ENCODE results near the gene ZNF205. TPM values are rescaled to one million over a fixed set of nuclear protein-coding genes. Genes with fewer than 3 reads are reported as not detected.

Gene ZNF205
- polyA plus RNA-seq, 4 donors, result 12.7 to 17.7 (median 16.2) TPM

DNA sequence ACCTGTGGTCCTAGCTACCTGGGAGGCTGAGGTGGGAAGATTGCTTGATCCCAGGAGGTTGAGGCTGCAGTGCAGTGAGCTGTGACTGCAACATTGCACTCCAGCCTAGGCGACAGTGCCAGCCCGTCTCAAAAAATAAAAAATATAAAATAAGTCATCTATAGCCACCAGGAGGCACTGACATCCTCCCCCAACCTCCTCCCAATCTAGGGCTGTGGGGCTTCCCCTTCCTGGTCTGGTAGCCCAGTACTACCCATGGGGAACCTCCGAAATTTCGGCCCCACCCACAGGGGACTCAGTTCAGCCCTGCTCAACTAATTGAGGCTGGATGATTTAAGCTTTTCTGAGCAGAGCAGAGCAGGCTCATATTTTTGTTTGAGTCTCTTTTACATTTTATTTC, 16.5 kb upstream of the ZNF205 start:
- no peak for FAIRE-seq
- H3K9me3 ChIP-seq (ENCODE audit: control insufficient read depth in 2 of 2, insufficient read depth in 1 of 2, low read depth in 1 of 2, low read length in 1 of 2), result no peaks in the 10 kb centered on the region
- no peak overlapping the region for H3K27ac ChIP-seq (ENCODE audit: low read depth in 1 of 3, low read length in 2 of 3)
- no peak for DNase-seq
- H3K27me3 ChIP-seq (ENCODE audit: control insufficient read depth in 3 of 3, insufficient read depth in 3 of 3, low read length in 3 of 3), result peaks cover 0 to 36% (median 0%) of the 10 kb centered on the region in 3 donors
- no peak overlapping the region for H3K4me3 ChIP-seq (ENCODE audit: low read depth in 1 of 3, low read length in 3 of 3)
- peaks cover 0 to 10% (median 0%) of the 10 kb centered on the region in 3 donors for H3K4me1 ChIP-seq (ENCODE audit: control insufficient read depth in 3 of 3, insufficient read depth in 2 of 3, low read depth in 1 of 3, low read length in 2 of 3)
- peaks cover 0 to 4% (median 0%) of the 10 kb centered on the region in 3 donors for H3K36me3 ChIP-seq (ENCODE audit: control insufficient read depth in 3 of 3, insufficient read depth in 2 of 3, low read depth in 1 of 3, low read length in 3 of 3)
- 11 to 33% (median 16%) methylated on average over 4 of the region's 4 CpGs for WGBS, 3 donors

DNA sequence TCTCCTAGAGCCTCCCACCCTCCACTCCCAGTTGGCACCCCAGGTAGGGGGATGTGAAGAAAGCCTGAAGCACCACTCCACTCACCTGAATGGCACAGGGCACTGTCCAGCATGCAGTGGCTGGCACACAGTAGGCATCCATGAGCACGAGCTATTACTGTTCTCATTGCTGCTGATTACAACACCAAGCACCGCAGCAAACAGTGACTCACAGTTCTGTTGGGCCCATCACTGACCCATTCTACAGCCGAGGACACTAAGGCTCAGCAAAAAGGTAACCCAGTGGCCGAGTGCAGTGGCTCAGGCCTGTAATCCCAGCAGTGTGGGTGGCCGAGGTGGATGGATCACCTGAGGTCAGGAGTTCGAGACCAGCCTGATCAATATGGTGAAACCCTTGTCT, 16.0 kb upstream of the ZNF205 start:
- H3K4me3 ChIP-seq (ENCODE audit: low read depth in 1 of 3, low read length in 3 of 3), result no peak overlapping the region
- no peak overlapping the region for H3K27ac ChIP-seq (ENCODE audit: low read depth in 1 of 3, low read length in 2 of 3)
- FAIRE-seq (no peak), DNase-seq (no peak)
- H3K4me1 ChIP-seq (ENCODE audit: control insufficient read depth in 3 of 3, insufficient read depth in 2 of 3, low read depth in 1 of 3, low read length in 2 of 3), result peaks cover 0 to 10% (median 0%) of the 10 kb centered on the region in 3 donors
- WGBS, 3 donors, result 69 to 86% (median 83%) methylated on average over 6 of the region's 6 CpGs
- H3K9me3 ChIP-seq (ENCODE audit: control insufficient read depth in 2 of 2, insufficient read depth in 1 of 2, low read depth in 1 of 2, low read length in 1 of 2), result no peaks in the 10 kb centered on the region
- H3K36me3 ChIP-seq (ENCODE audit: control insufficient read depth in 3 of 3, insufficient read depth in 2 of 3, low read depth in 1 of 3, low read length in 3 of 3), result peaks cover 0 to under 1% (median 0%) of the 10 kb centered on the region in 3 donors
- H3K27me3 ChIP-seq (ENCODE audit: control insufficient read depth in 3 of 3, insufficient read depth in 3 of 3, low read length in 3 of 3), result peaks cover 0 to 36% (median 0%) of the 10 kb centered on the region in 3 donors

DNA sequence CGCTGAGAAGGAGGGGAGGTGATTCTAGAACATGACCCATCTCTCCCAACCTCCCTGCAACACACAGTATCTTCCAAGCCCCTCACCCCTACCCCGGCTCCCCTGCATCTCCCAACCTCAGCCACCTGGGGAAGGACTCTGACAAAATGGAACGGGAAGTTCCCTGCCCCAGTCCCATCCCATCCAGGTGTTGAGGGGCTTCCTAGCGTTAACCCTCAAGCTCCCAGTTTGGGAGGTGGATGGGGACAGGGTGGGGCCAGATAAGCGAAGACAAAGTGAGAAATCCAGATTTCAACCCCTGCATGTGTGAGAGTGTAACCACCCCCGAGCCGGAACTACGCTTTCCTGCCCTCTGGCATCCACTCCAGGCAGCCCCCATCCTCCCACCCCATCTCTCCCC, 15.1 kb upstream of the ZNF205 start:
- Histone ChIP-seq H3K9me3 (ENCODE audit: control insufficient read depth in 2 of 2, insufficient read depth in 1 of 2, low read depth in 1 of 2, low read length in 1 of 2) (no peaks in the 10 kb centered on the region), H3K4me1 (ENCODE audit: control insufficient read depth in 3 of 3, insufficient read depth in 2 of 3, low read depth in 1 of 3, low read length in 2 of 3) (peaks cover 0 to 10% (median 0%) of the 10 kb centered on the region in 3 donors), H3K27me3 (ENCODE audit: control insufficient read depth in 3 of 3, insufficient read depth in 3 of 3, low read length in 3 of 3) (peaks cover 0 to 36% (median 0%) of the 10 kb centered on the region in 3 donors), H3K36me3 (ENCODE audit: control insufficient read depth in 3 of 3, insufficient read depth in 2 of 3, low read depth in 1 of 3, low read length in 3 of 3) (no peaks in the 10 kb centered on the region), H3K4me3 (ENCODE audit: low read depth in 1 of 3, low read length in 3 of 3) (no peak overlapping the region), H3K27ac (ENCODE audit: low read depth in 1 of 3, low read length in 2 of 3) (no peak overlapping the region)
- FAIRE-seq, result no peak
- WGBS, 3 donors, result 40 to 60% (median 55%) methylated on average over 8 of the region's 8 CpGs
- DNase-seq, result no peak

DNA sequence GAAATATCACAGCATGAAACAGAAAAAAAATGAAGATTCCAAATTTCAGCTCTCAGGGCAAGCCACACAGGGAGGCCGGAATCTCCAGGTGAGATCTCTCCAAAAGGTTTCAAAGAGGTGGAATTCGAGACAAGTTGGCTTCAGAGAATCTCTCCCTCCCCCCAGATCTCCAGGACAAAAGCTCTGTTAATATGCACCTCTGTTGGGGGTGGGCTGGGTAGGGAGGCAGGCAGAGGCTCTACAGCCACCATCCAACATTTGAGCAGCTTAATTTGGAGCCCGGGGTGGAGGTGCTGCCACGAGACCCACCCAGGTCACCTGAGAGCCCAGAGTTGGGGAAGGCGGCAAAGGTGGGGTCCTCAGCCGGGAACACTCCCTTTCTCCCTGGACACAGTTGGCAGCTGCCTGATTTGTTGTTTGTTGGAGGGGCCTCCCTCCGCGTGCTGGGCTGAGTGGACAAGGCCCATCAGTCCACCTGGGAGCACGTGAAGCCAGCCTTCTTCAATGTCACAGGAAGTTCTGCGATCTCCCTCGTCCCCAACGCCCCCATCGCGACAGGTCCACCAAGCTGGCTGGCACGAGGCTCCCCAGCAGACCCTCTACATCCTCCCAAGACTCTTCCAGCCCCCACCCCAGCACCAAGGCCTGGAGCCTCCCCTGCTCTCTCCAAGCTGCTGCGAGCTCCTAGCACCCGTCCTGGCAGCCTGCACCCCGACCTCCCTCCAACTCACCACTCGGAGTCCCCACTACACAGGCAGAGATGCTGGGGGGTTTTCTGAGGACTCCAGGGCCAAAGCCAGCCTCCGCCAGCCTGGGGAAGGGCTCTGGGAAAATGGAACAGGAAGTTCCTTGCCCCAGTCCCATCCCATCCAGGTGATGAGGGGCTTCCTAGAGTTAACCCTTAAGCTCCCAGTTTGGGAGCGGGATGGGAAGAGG, 13.7 kb upstream of the ZNF205 start, which contains the start of gene ZSCAN10:
ZSCAN10 (minus strand) TSS at position 836 of the 936 bp plus-strand sequence. CDS start 6,357 bp downstream, outside the sequence.
- H3K27ac ChIP-seq (ENCODE audit: low read depth in 1 of 3, low read length in 2 of 3), result no peak within 1 kb of the TSS

GRCh38 chr16:3099395-3099731, 13.0 kb upstream of the ZNF205 start:
- Histone ChIP-seq H3K27ac (ENCODE audit: low read depth in 1 of 3, low read length in 2 of 3) (no peak overlapping the region), H3K36me3 (ENCODE audit: control insufficient read depth in 3 of 3, insufficient read depth in 2 of 3, low read depth in 1 of 3, low read length in 3 of 3) (no peaks in the 10 kb centered on the region), H3K9me3 (ENCODE audit: control insufficient read depth in 2 of 2, insufficient read depth in 1 of 2, low read depth in 1 of 2, low read length in 1 of 2) (no peaks in the 10 kb centered on the region), H3K4me1 (ENCODE audit: control insufficient read depth in 3 of 3, insufficient read depth in 2 of 3, low read depth in 1 of 3, low read length in 2 of 3) (peaks cover 0 to 10% (median 0%) of the 10 kb centered on the region in 3 donors), H3K27me3 (ENCODE audit: control insufficient read depth in 3 of 3, insufficient read depth in 3 of 3, low read length in 3 of 3) (peaks cover 0 to 36% (median 0%) of the 10 kb centered on the region in 3 donors), H3K4me3 (ENCODE audit: low read depth in 1 of 3, low read length in 3 of 3) (no peak overlapping the region)
- no peak for FAIRE-seq
- WGBS, 3 donors, result 54 to 76% (median 63%) methylated on average over 5 of the region's 5 CpGs
- no peak for DNase-seq

More for the DNA sequence above, 13.7 kb upstream of the ZNF205 start, which contains the start of gene ZSCAN10:
- WGBS, 3 donors, result 56 to 64% (median 57%) methylated on average over 19 to 21 of the region's 21 CpGs
- DNase-seq (no peak), FAIRE-seq (no peak)
- no peaks in the 10 kb centered on the region for H3K36me3 ChIP-seq (ENCODE audit: control insufficient read depth in 3 of 3, insufficient read depth in 2 of 3, low read depth in 1 of 3, low read length in 3 of 3)
- no peaks in the 10 kb centered on the region for H3K9me3 ChIP-seq (ENCODE audit: control insufficient read depth in 2 of 2, insufficient read depth in 1 of 2, low read depth in 1 of 2, low read length in 1 of 2)
- H3K4me3 ChIP-seq (ENCODE audit: low read depth in 1 of 3, low read length in 3 of 3), result peak within 1 kb of the TSS in 1 of 3 donors; percentile 9
- H3K27me3 ChIP-seq (ENCODE audit: control insufficient read depth in 3 of 3, insufficient read depth in 3 of 3, low read length in 3 of 3), result peaks cover 0 to 36% (median 0%) of the 10 kb centered on the region in 3 donors
- peaks cover 0 to 10% (median 0%) of the 10 kb centered on the region in 3 donors for H3K4me1 ChIP-seq (ENCODE audit: control insufficient read depth in 3 of 3, insufficient read depth in 2 of 3, low read depth in 1 of 3, low read length in 2 of 3)

- WGBS, 3 donors, result 1 to 9% (median 6%) methylated on average over 37 to 39 of the region's 39 CpGs
- DNase-seq (peak; percentile 94 to 96), FAIRE-seq (no peak)
- Histone ChIP-seq H3K4me1 (ENCODE audit: control insufficient read depth in 3 of 3, insufficient read depth in 2 of 3, low read depth in 1 of 3, low read length in 2 of 3) (peaks cover 0 to 10% (median 0%) of the 10 kb centered on the region in 3 donors), H3K27ac (ENCODE audit: low read depth in 1 of 3, low read length in 2 of 3) (no peak overlapping the region), H3K27me3 (ENCODE audit: control insufficient read depth in 3 of 3, insufficient read depth in 3 of 3, low read length in 3 of 3) (peaks cover 0 to 36% (median 0%) of the 10 kb centered on the region in 3 donors), H3K36me3 (ENCODE audit: control insufficient read depth in 3 of 3, insufficient read depth in 2 of 3, low read depth in 1 of 3, low read length in 3 of 3) (no peaks in the 10 kb centered on the region), H3K4me3 (ENCODE audit: low read depth in 1 of 3, low read length in 3 of 3) (peak overlapping the region in 1 of 3 donors; percentile 9), H3K9me3 (ENCODE audit: control insufficient read depth in 2 of 2, insufficient read depth in 1 of 2, low read depth in 1 of 2, low read length in 1 of 2) (no peaks in the 10 kb centered on the region)
Measured at GRCh38 chr16:3099732-3100499, 12.5 kb upstream of the ZNF205 start.

DNA sequence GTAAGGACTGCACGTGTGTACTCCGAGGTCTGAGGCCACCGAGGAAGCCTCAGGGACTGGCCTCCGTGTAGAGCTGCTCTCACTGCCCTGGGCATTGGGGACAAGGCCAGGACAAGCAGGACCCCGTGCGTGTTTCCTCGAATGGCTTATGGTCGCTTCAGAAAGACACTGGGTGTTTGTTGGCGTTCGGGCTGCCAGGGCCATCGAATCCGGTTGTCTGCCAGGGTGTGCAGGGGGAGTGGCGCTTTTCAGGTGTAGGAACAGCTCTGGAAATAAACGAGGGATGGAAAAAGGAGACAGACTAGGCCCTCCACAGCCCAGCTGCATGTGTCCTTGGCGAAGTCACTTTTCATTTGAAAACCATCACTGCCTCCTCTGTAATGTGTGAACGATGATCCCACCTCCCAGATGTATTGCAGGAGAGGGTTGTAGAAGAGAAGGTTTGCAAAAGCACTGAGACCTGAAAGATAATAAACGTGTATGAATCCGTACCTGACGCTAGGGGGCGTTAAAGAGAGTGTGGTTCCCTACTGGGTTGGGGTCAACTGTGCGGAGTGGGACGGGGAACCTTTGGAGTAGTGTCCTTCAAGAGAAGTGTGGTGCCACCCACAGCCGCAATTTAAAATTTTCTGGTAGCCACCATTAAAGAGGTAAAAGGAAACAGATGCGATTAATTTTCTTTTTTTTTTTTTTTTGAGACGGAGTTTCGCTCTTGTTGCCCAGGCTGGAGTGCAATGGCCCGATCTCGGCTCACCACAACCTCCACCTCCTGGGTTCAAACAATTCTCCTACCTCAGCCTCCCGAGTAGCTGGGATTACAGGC, 11.2 kb upstream of the ZNF205 start:
- 51 to 53% (median 53%) methylated on average over 25 to 29 of the region's 29 CpGs for WGBS, 3 donors
- no peaks in the 10 kb centered on the region for H3K9me3 ChIP-seq (ENCODE audit: control insufficient read depth in 2 of 2, insufficient read depth in 1 of 2, low read depth in 1 of 2, low read length in 1 of 2)
- no peak overlapping the region for H3K4me3 ChIP-seq (ENCODE audit: low read depth in 1 of 3, low read length in 3 of 3)
- peak; percentile 46 to 67 for DNase-seq
- peak overlapping the region in 1 of 3 donors; percentile 1 for H3K27ac ChIP-seq (ENCODE audit: low read depth in 1 of 3, low read length in 2 of 3)
- no peak for FAIRE-seq
- no peaks in the 10 kb centered on the region for H3K36me3 ChIP-seq (ENCODE audit: control insufficient read depth in 3 of 3, insufficient read depth in 2 of 3, low read depth in 1 of 3, low read length in 3 of 3)
- H3K27me3 ChIP-seq (ENCODE audit: control insufficient read depth in 3 of 3, insufficient read depth in 3 of 3, low read length in 3 of 3), result peaks cover 0 to 34% (median 0%) of the 10 kb centered on the region in 3 donors
- H3K4me1 ChIP-seq (ENCODE audit: control insufficient read depth in 3 of 3, insufficient read depth in 2 of 3, low read depth in 1 of 3, low read length in 2 of 3), result peaks cover 0 to 16% (median 0%) of the 10 kb centered on the region in 3 donors
